Adrenal gland (tissue), 12 donors: ENCODE results near the gene PBX3. TPM values are rescaled to one million over a fixed set of nuclear protein-coding genes. Genes with fewer than 3 reads are reported as not detected.

Experiments used
- DNase-seq, 7 donors: peaks; one replicate each; pipeline ENCODE4 v3.0.0-alpha.2; 2019 to 2020
- H3K27ac ChIP-seq, 5 donors: fragments of 200-600 bp; sonication (generic) in 4 of 5; 1 replicate in 3 of 5; 2 replicates in 2 of 5; pipeline versions ENCODE4 v1.5.1 to v1.8.0; 2016 to 2020; ENCODE audit warnings: mild to moderate bottlenecking in 1 of 5
- H3K27me3 ChIP-seq: fragments of 200-600 bp; 2 replicates; pipeline ENCODE4 v1.8.0; 2021
- H3K36me3 ChIP-seq, 2 donors: fragments of 200-600 bp; replicated peaks in 1 of 2; 1 replicate in 1 of 2; 2 replicates in 1 of 2; pipeline versions ENCODE4 v1.5.1 to v1.8.0; 2018 to 2022
- H3K4me1 ChIP-seq, 2 donors: fragments of 200-600 bp; replicated peaks in 1 of 2; 1 replicate in 1 of 2; 2 replicates in 1 of 2; pipeline versions ENCODE4 v1.5.1 to v1.8.0; 2018 to 2021
- H3K4me3 ChIP-seq, 4 donors: fragments of 200-600 bp; sonication (generic) in 3 of 4; one replicate each; pipeline ENCODE4 v1.5.1; 2016 to 2018
- H3K9me3 ChIP-seq, 3 donors: fragments of 200-600 bp; sonication (generic) in 1 of 3; replicated peaks in 1 of 3; 1 replicate in 2 of 3; 2 replicates in 1 of 3; pipeline versions ENCODE4 v1.5.1 to v1.8.0; 2016 to 2021
- CTCF ChIP-seq, 6 experiments: fragments of 450-650 bp in 4 of 6; fragments of 200-600 bp in 2 of 6; sonication (generic) in 1 of 6; IDR thresholded peaks; 1 replicate in 5 of 6; 2 replicates in 1 of 6; pipeline versions ENCODE4 v1.5.1 to v1.8.0; 2016 to 2021; ENCODE audit warnings: antibody characterized with exemption in 6 of 6, mild to moderate bottlenecking in 2 of 6, moderate library complexity in 1 of 6
- POLR2A ChIP-seq, 2 donors: fragments of 450-650 bp; IDR thresholded peaks; one replicate each; pipeline ENCODE4 v1.6.1; 2017; ENCODE audit warnings: antibody characterized with exemption in 2 of 2, mild to moderate bottlenecking in 2 of 2, moderate library complexity in 1 of 2
- WGBS, 4 donors: extraction: QIAGEN DNeasy Blood & Tissue Kit in 2 of 4; methylation state at CpG; one replicate each; pipeline versions ENCODE4 v1.1.5 to v1.1.7; 2013 to 2017; 5-methylcytosine and 5-hydroxymethylcytosine counted together
- intact Hi-C, 2 donors: fragments of 100-400 bp; cut with DNase I; formaldehyde crosslinking; loops; one replicate each; pipeline versions ENCODE4 v1.14.1 to v1.15.0; 2022 to 2023
- polyA plus RNA-seq, 3 donors: library from polyadenylated mRNA; stranded (reverse); fragments of 200-250 nt in 2 of 3; fragments of 350-450 nt in 1 of 3; fragmentation: Illumina TruSeq in 1 of 3; extraction: RNeasy Lipid Tissue Mini Kit (QIAGEN cat#74804) in 1 of 3; gene quantifications; one replicate each; pipeline ENCODE4 v1.2.3, GENCODE V29; 2013 to 2014
- total RNA-seq, 9 donors: library from RNA; depleted of rRNA in 4 of 9; stranded (reverse); fragments of >200 nt in 4 of 9; fragments of 120-200 nt in 1 of 9; fragmentation: NEBNext Ultra II Directional in 1 of 9; extraction: Animal tissue kit (Norgen Biotek cat#: 25700) in 1 of 9; gene quantifications; one replicate each; pipeline versions ENCODE4 v1.1.0 to v1.2.4, GENCODE V29; 2013 to 2023
- donor health status: healthy with polysubstance abuse.
- donor health status: Bipolar disorder and iron deficiency.
- donor health status: DM: yes; HTN: yes; CAD: no.
- donor health status: DM: no; HTN: no; CAD: no.
- donor health status: DM: no; HTN: no; CAD: no.
- donor health status: DM: yes; HTN: yes; CAD: no.

PBX3 gene
- total and polyA plus RNA-seq, 12 donors: 18.3 to 231 (median 133) TPM

GRCh38 chr9:125902214-125902613, 155.0 kb downstream of the PBX3 start:
- 60 to 65% (median 62%) methylated on average over 3 of the region's 3 CpGs for WGBS, 4 donors
- H3K27ac ChIP-seq: no peak overlapping the region
- H3K36me3 ChIP-seq: no peaks in the 10 kb centered on the region
- H3K27me3 ChIP-seq: no peaks in the 10 kb centered on the region
- H3K4me3 ChIP-seq: no peak overlapping the region
- no peak for DNase-seq
- no peaks in the 10 kb centered on the region for H3K9me3 ChIP-seq
- peaks cover 0 to 39% of the 10 kb centered on the region in 2 donors for H3K4me1 ChIP-seq
- intact Hi-C loops: no loop called here
- TF ChIP-seq CTCF (IDR thresholded peaks at IDR 0.05) (no peak), POLR2A (IDR thresholded peaks at IDR 0.05) (no peak)

- Histone ChIP-seq H3K4me1 (peaks cover 0 to 35% of the 10 kb centered on the region in 2 donors), H3K36me3 (no peaks in the 10 kb centered on the region), H3K27ac (no peak overlapping the region), H3K27me3 (no peaks in the 10 kb centered on the region), H3K4me3 (no peak overlapping the region), H3K9me3 (no peaks in the 10 kb centered on the region)
- WGBS, 4 donors: 88 to 93% (median 89%) methylated on average over 2 of the region's 2 CpGs
- no peak for TF ChIP-seq POLR2A (IDR thresholded peaks at IDR 0.05)
- TF ChIP-seq CTCF (IDR thresholded peaks at IDR 0.05): no peak
- intact Hi-C loops: no loop called here
- no peak for DNase-seq
Observed at GRCh38 chr9:125902831-125903512, 155.8 kb downstream of the PBX3 start.

- no peaks in the 10 kb centered on the region for H3K36me3 ChIP-seq
- peaks cover 0 to 33% of the 10 kb centered on the region in 2 donors for H3K4me1 ChIP-seq
- TF ChIP-seq CTCF (IDR thresholded peaks at IDR 0.05): no peak
- no peak for TF ChIP-seq POLR2A (IDR thresholded peaks at IDR 0.05)
- intact Hi-C loops: no loop called here
- no peak overlapping the region for H3K4me3 ChIP-seq
- peak overlapping the region in 2 of 5 donors; percentile 28 to 36 for H3K27ac ChIP-seq
- no peaks in the 10 kb centered on the region for H3K27me3 ChIP-seq
- DNase-seq: no peak
- 63 to 70% (median 68%) methylated on average over 5 of the region's 5 CpGs for WGBS, 4 donors
- H3K9me3 ChIP-seq: no peaks in the 10 kb centered on the region
Observed at GRCh38 chr9:125904155-125904851, 157.1 kb downstream of the PBX3 start.

- Histone ChIP-seq H3K27ac (no peak overlapping the region), H3K27me3 (no peaks in the 10 kb centered on the region), H3K36me3 (no peaks in the 10 kb centered on the region), H3K4me3 (no peak overlapping the region), H3K4me1 (peaks cover 0 to 41% of the 10 kb centered on the region in 2 donors), H3K9me3 (no peaks in the 10 kb centered on the region)
- intact Hi-C loops: no loop called here
- DNase-seq: no peak
- WGBS, 4 donors: 20 to 35% (median 32%) methylated on average over 1 of the region's 1 CpG
- no peak for TF ChIP-seq POLR2A (IDR thresholded peaks at IDR 0.05)
- TF ChIP-seq CTCF (IDR thresholded peaks at IDR 0.05): no peak
Observed at GRCh38 chr9:125906144-125906543, 159.0 kb downstream of the PBX3 start.
